Left ventricle myocardium inferior (tissue), 1 donor: Measurements from ENCODE around the gene GHRHR. TPM values are rescaled to one million over a fixed set of nuclear protein-coding genes. Genes with fewer than 3 reads are reported as not detected.

ENCODE experiments used
- DNase-seq: peaks from one replicate; pipeline ENCODE4 v3.0.0-alpha.2; 2020
- H3K27ac ChIP-seq: fragments of 200-600 bp; replicated peaks from 2 replicates; pipeline ENCODE4 v1.8.0; 2021
- H3K27me3 ChIP-seq: fragments of 200-600 bp; 2 replicates; pipeline ENCODE4 v1.8.0; 2021; ENCODE audit warnings: low read depth
- H3K36me3 ChIP-seq: fragments of 200-600 bp; 2 replicates; pipeline ENCODE4 v1.8.0; 2021
- H3K4me1 ChIP-seq: fragments of 200-600 bp; 2 replicates; pipeline ENCODE4 v1.8.0; 2021
- H3K4me3 ChIP-seq: fragments of 200-600 bp; 2 replicates; pipeline ENCODE4 v1.8.0; 2021; ENCODE audit warnings: mild to moderate bottlenecking, moderate library complexity
- H3K9me3 ChIP-seq: fragments of 200-600 bp; replicated peaks from 2 replicates; pipeline ENCODE4 v1.8.0; 2021
- CTCF ChIP-seq: fragments of 200-600 bp; IDR thresholded peaks from 2 replicates; pipeline ENCODE4 v1.8.0; 2021; ENCODE audit warnings: antibody characterized with exemption, mild to moderate bottlenecking, borderline replicate concordance
- intact Hi-C: fragments of 100-400 bp; cut with micrococcal nuclease; formaldehyde crosslinking; loops from one replicate; pipeline ENCODE4 v1.11.0; 2022
- total RNA-seq: library from RNA; stranded (reverse); fragmentation: NEBNext Ultra II Directional; extraction: Animal tissue kit (Norgen Biotek cat#: 25700); gene quantifications from one replicate; pipeline ENCODE4 v1.2.1, GENCODE V29; 2021
- donor health status: DM: no; HTN: yes; CAD: no; lungs with severe emphysema.

GHRHR gene
- total RNA-seq, 1 donor from 2014 or later = not detected

DNA sequence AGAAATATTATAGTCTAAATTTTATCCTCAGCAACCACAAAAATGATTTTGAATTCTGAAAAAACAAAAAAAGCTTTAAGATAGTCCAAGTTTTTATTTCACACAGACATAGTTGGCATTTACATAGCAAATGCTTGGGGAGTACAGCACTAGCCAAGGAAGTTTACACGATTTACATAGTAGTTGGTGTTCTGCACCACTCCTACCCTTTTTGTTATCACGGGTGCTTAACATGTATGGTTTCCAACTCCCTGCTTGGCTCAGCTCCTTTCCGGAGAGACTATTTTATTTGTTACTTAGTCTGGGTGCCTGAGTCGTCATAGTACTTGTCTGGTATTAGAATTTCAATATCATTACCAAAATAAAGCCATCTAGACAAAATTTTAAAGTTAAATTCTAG is 8.8 kb upstream of the GHRHR start:
- intact Hi-C loops = no loop called here
- H3K9me3 ChIP-seq = peaks cover 20% of the 10 kb centered on the region
- no peak for TF ChIP-seq CTCF

GRCh38 chr7:30956704-30957103 is 7.0 kb upstream of the GHRHR start:
- no peak for TF ChIP-seq CTCF
- no peaks in the 10 kb centered on the region for H3K4me1 ChIP-seq
- intact Hi-C loops = no loop called here
- no peaks in the 10 kb centered on the region for H3K27me3 ChIP-seq
- H3K27ac ChIP-seq = no peak overlapping the region
- no peak for DNase-seq
- peaks cover 20% of the 10 kb centered on the region for H3K9me3 ChIP-seq
- no peaks in the 10 kb centered on the region for H3K36me3 ChIP-seq
- H3K4me3 ChIP-seq = no peak overlapping the region

More for the DNA sequence above, 8.8 kb upstream of the GHRHR start:
- no peaks in the 10 kb centered on the region for H3K27me3 ChIP-seq
- no peak overlapping the region for H3K4me3 ChIP-seq
- no peak for DNase-seq
- no peaks in the 10 kb centered on the region for H3K36me3 ChIP-seq
- no peaks in the 10 kb centered on the region for H3K4me1 ChIP-seq
- no peak overlapping the region for H3K27ac ChIP-seq

GRCh38 chr7:30965372-30965771 is 1.6 kb downstream of the GHRHR start:
- no peaks in the 10 kb centered on the region for H3K9me3 ChIP-seq
- TF ChIP-seq CTCF = no peak
- H3K27ac ChIP-seq = no peak overlapping the region
- no peak overlapping the region for H3K4me3 ChIP-seq
- no peak for DNase-seq
- no peaks in the 10 kb centered on the region for H3K4me1 ChIP-seq
- H3K36me3 ChIP-seq = no peaks in the 10 kb centered on the region
- peaks cover 22% of the 10 kb centered on the region for H3K27me3 ChIP-seq
- intact Hi-C loops = no loop called here

DNA sequence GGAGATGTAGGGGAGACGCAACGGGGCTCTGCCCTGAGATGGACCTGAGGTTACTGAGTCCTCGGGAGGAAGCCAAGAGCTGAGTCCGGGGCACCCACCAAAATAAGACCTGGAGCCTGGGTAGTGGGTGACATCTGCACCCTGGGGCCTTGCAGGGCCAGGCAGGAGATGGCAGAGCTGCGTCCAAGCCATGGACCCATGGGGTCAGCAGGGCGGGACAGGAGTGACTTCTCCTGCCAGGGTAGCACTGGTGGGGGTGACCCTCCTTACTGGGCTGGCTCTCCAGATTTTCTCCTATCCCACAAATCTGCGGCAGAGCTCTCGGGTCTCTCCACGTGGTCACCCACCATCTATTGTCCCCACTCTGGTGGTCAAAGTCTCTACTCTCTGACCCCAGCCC is 2.1 kb downstream of the GHRHR start:
- no peak for DNase-seq
- Histone ChIP-seq H3K27ac (no peak overlapping the region), H3K4me1 (peaks cover 2% of the 10 kb centered on the region), H3K4me3 (no peak overlapping the region), H3K27me3 (peaks cover 25% of the 10 kb centered on the region), H3K36me3 (no peaks in the 10 kb centered on the region), H3K9me3 (no peaks in the 10 kb centered on the region)
- intact Hi-C loops = no loop called here
- TF ChIP-seq CTCF = no peak

DNA sequence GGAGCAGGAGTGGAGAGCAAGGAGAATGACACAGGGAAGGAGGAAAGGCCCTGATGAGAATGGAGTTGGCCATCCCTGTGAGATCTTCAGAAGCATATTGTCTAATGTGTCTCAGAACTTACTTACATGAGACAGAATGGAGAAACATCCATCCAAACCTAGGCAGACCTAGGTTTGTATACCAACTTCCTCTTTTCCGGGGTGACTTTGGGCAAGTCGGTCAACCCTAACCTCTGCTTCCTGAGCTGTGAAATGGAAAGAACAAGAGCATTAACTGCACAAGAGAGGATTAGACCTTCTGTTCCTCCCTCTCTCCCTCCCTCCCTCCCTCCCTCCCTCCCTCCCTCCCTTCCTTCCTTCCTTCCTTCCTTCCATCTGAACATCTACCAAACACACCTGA is 4.5 kb downstream of the GHRHR start:
- H3K4me3 ChIP-seq = no peak overlapping the region
- H3K27ac ChIP-seq = no peak overlapping the region
- H3K27me3 ChIP-seq = peaks cover 44% of the 10 kb centered on the region
- peaks cover 12% of the 10 kb centered on the region for H3K4me1 ChIP-seq
- no peak for DNase-seq
- TF ChIP-seq CTCF = no peak
- intact Hi-C loops = no loop called here
- no peaks in the 10 kb centered on the region for H3K36me3 ChIP-seq
- H3K9me3 ChIP-seq = no peaks in the 10 kb centered on the region
